HTERT RPE-1 (cell line): ENCODE measurements around the gene STT3A.

Experiments
- in situ Hi-C: fragments of 300-500 bp; cut with MboI; formaldehyde crosslinking; loops from 4 replicates; pipeline ENCODE4 v1.14.3; 2020; ENCODE audit warnings: low sequenced_read_pairs

The STT3A gene

GRCh38 chr11:125587480-125587879, 5.2 kb upstream of the STT3A start:
- in situ Hi-C loops: no loop called here

GRCh38 chr11:125588505-125588904, 4.1 kb upstream of the STT3A start:
- in situ Hi-C loops: no loop called here

- in situ Hi-C loops: no loop called here
Measured at GRCh38 chr11:125591649-125592304, 875 bp upstream of the STT3A start.

- in situ Hi-C loops: no loop called here
Measured at GRCh38 chr11:125593114-125593820, 615 bp downstream of the STT3A start.

- in situ Hi-C loops: no loop called here
Measured at GRCh38 chr11:125594958-125595357, 2.3 kb downstream of the STT3A start.

GRCh38 chr11:125600663-125601062, 8.0 kb downstream of the STT3A start:
- in situ Hi-C loops: no loop called here

GRCh38 chr11:125603207-125603606, 10.6 kb downstream of the STT3A start:
- in situ Hi-C loops: no loop called here

GRCh38 chr11:125605417-125605816, 12.8 kb downstream of the STT3A start:
- in situ Hi-C loops: no loop called here

GRCh38 chr11:125609545-125609944, 16.9 kb downstream of the STT3A start:
- in situ Hi-C loops: no loop called here

GRCh38 chr11:125618383-125618782, 25.7 kb downstream of the STT3A start:
- in situ Hi-C loops: no loop called here

- in situ Hi-C loops: no loop called here
Measured at GRCh38 chr11:125621995-125622394, 29.3 kb downstream of the STT3A start.

GRCh38 chr11:125623064-125623463, 30.4 kb downstream of the STT3A start:
- in situ Hi-C loops: no loop called here

- in situ Hi-C loops: no loop called here
Measured at GRCh38 chr11:125624756-125625213, 32.1 kb downstream of the STT3A start, which contains the start of gene CHEK1. CHEK1 (plus strand) TSS chr11:125625163; CDS start chr11:125626769, 1,606 bp downstream.

- in situ Hi-C loops: no loop called here
Measured at GRCh38 chr11:125625225-125625629, 32.6 kb downstream of the STT3A start.

- in situ Hi-C loops: no loop called here
Measured at GRCh38 chr11:125625630-125626287, 33.1 kb downstream of the STT3A start.

GRCh38 chr11:125626288-125626950, 33.8 kb downstream of the STT3A start:
- in situ Hi-C loops: no loop called here

GRCh38 chr11:125627236-125627910, 34.7 kb downstream of the STT3A start:
- in situ Hi-C loops: no loop called here

- in situ Hi-C loops: no loop called here
Measured at GRCh38 chr11:125637840-125638239, 45.2 kb downstream of the STT3A start.

- in situ Hi-C loops: no loop called here
Measured at GRCh38 chr11:125638315-125638714, 45.7 kb downstream of the STT3A start.

- in situ Hi-C loops: no loop called here
Measured at GRCh38 chr11:125645871-125646270, 53.2 kb downstream of the STT3A start.
